HG03378 (cell line): ENCODE results near the gene ACER3.
"Not testable (repeated sequence)": the region's sequence is repeated elsewhere in the genome, so short reads cannot be mapped to it uniquely, and the experiment has no call there.

Experiments
- ATAC-seq: cut with Tn5 transposase; IDR thresholded peaks from one replicate; pipeline ENCODE4 v1.9.1; 2021; ENCODE audit warnings: mild to moderate bottlenecking, moderate library complexity; ENCODE audit not compliant: unreplicated experiment

ACER3 gene

GRCh38 chr11:76919467-76919866 is 58.7 kb downstream of the ACER3 start:
- ATAC-seq = no peak

- ATAC-seq = no peak
Measured at GRCh38 chr11:76919887-76920746, 59.4 kb downstream of the ACER3 start.

GRCh38 chr11:76927160-76927559 is 66.4 kb downstream of the ACER3 start:
- ATAC-seq = no peak

- no peak for ATAC-seq
Measured at GRCh38 chr11:76935042-76935441, 74.3 kb downstream of the ACER3 start.

- no peak for ATAC-seq
Measured at GRCh38 chr11:76939219-76939631, 78.5 kb downstream of the ACER3 start.

- ATAC-seq = no peak
Measured at GRCh38 chr11:76944225-76944624, 83.5 kb downstream of the ACER3 start.

- ATAC-seq = no peak
Measured at GRCh38 chr11:76946223-76946622, 85.5 kb downstream of the ACER3 start.

GRCh38 chr11:76947190-76947589 is 86.5 kb downstream of the ACER3 start:
- ATAC-seq = no peak

- no peak for ATAC-seq
Measured at GRCh38 chr11:76947800-76948199, 87.1 kb downstream of the ACER3 start.

- ATAC-seq = no peak
Measured at GRCh38 chr11:76955459-76956114, 94.9 kb downstream of the ACER3 start.

- no peak for ATAC-seq
Measured at GRCh38 chr11:76962583-76963416, 102.1 kb downstream of the ACER3 start.

GRCh38 chr11:76963417-76964168 is 102.9 kb downstream of the ACER3 start:
- ATAC-seq = not testable (repeated sequence)

GRCh38 chr11:76972051-76972450 is 111.3 kb downstream of the ACER3 start:
- no peak for ATAC-seq

GRCh38 chr11:76974179-76974891 is 113.6 kb downstream of the ACER3 start:
- no peak for ATAC-seq

GRCh38 chr11:76975513-76975912 is 114.8 kb downstream of the ACER3 start:
- ATAC-seq = no peak

- no peak for ATAC-seq
Measured at GRCh38 chr11:76977791-76978190, 117.1 kb downstream of the ACER3 start.

- ATAC-seq = no peak
Measured at GRCh38 chr11:76978239-76978638, 117.5 kb downstream of the ACER3 start.

- ATAC-seq = no peak
Measured at GRCh38 chr11:76978818-76979217, 118.1 kb downstream of the ACER3 start.

- no peak for ATAC-seq
Measured at GRCh38 chr11:76980196-76980595, 119.5 kb downstream of the ACER3 start.

GRCh38 chr11:76984743-76985142 is 124.0 kb downstream of the ACER3 start:
- ATAC-seq = no peak
